Activated B cell treated with CpG ODN at 0.5 μM for 24 hours (primary cell): ENCODE measurements around the gene DEFB131B. TPM values are rescaled to one million over a fixed set of nuclear protein-coding genes. Genes with fewer than 3 reads are reported as not detected.
"Not testable (repeated sequence)": the region's sequence is repeated elsewhere in the genome, so short reads cannot be mapped to it uniquely, and the experiment has no call there.

ENCODE experiments used
- ATAC-seq: fragments of 200-7000 bp; cut with Tn5 transposase; one replicate; pipeline ENCODE4 v1.10.0; 2021; ENCODE audit warnings: low read depth, mild to moderate bottlenecking, moderate library complexity
- CTCF ChIA-PET: fragments of 350-600 bp; sonication (Branson Sonifier 250); formaldehyde crosslinking; loops from one replicate; lab custom pipeline; 2021; ENCODE audit warnings: antibody characterized with exemption; lab: Charles Lee
- POLR2A ChIA-PET: fragments of 350-600 bp; sonication (Branson Sonifier 250); formaldehyde crosslinking; loops from one replicate; lab custom pipeline; 2021; ENCODE audit warnings: antibody characterized with exemption; lab: Charles Lee
- DNase-seq: peaks from one replicate; pipeline ENCODE4 v3.0.0; 2022
- H3K27ac Mint-ChIP-seq: one replicate; pipeline ENCODE4 v1.8.0; 2020; ENCODE audit warnings: mixed read lengths
- H3K27me3 Mint-ChIP-seq: one replicate; pipeline ENCODE4 v1.8.0; 2021; ENCODE audit warnings: mixed read lengths
- H3K36me3 Mint-ChIP-seq: one replicate; pipeline ENCODE4 v1.8.0; 2021; ENCODE audit warnings: low read depth, mixed read lengths
- H3K4me1 Mint-ChIP-seq: one replicate; pipeline ENCODE4 v1.8.0; 2021; ENCODE audit warnings: mixed read lengths
- H3K4me3 Mint-ChIP-seq: one replicate; pipeline ENCODE4 v1.8.0; 2020; ENCODE audit warnings: mild to moderate bottlenecking, mixed read lengths
- H3K9me3 Mint-ChIP-seq: one replicate; pipeline ENCODE4 v1.8.0; 2020; ENCODE audit warnings: mixed read lengths
- CTCF ChIP-seq: fragments of 200-600 bp; IDR thresholded peaks from one replicate; pipeline ENCODE4 v1.8.0; 2022; ENCODE audit warnings: antibody characterized with exemption, mild to moderate bottlenecking
- intact Hi-C: fragments of 100-400 bp; cut with micrococcal nuclease; formaldehyde crosslinking; loops from one replicate; pipeline ENCODE4 v1.15.1; 2024
- total RNA-seq: library from RNA; stranded (reverse); gene quantifications from 2 replicates; pipeline ENCODE4 v1.2.3, GENCODE V29; 2022

DEFB131B gene
- total RNA-seq = not detected in 2 replicates

DNA sequence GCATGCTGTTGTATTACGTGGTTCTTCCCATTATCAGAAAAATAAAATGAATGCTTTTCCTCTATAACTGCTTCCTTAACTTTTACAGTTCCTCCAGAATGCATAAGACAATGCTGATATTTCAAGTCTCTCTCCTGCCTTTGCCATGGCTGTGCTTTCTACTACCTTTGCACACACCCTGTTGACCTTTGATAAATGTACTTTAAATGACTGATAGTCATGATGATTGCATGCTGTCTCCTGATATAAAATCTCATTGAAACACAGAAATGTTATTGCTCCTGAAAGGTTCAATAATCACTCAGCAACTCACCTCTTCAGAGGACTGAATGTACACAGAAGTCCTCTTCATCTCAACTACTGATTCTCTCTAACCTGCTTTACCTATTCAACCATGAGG lies at the start of gene DEFB131B:
TSS of gene DEFB131B (plus strand) at position 395 of the 400 bp plus-strand sequence. CDS start at position 395, 0 bp downstream.
- H3K9me3 Mint-ChIP-seq, ATAC-seq, POLR2A ChIA-PET, H3K4me1 Mint-ChIP-seq, DNase-seq, H3K4me3 Mint-ChIP-seq, CTCF ChIA-PET, intact Hi-C loops, H3K27ac Mint-ChIP-seq, H3K27me3 Mint-ChIP-seq: not testable (repeated sequence)
- H3K36me3 Mint-ChIP-seq = peaks cover 21% of the 10 kb centered on the region

DNA sequence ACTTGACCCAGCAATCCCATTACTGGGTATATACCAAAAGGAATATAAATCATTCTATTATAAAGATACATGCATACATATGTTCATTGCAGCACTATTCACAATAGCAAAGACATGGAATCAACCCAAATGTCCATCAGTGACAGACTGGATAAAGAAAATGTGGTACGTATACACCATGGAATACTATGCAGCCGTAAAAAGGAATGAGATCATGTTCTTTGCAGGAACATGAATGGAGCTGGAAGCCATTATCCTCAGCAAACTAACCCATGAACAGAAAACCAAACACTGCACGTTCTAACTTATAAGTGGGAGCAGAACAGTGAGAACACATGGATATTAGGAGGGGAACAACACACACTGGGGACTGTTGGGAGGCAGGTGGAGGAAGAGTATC lies 49.0 kb upstream of the DEFB131B start:
- DNase-seq, H3K4me3 Mint-ChIP-seq, H3K27me3 Mint-ChIP-seq, H3K9me3 Mint-ChIP-seq, H3K4me1 Mint-ChIP-seq, ATAC-seq, CTCF ChIA-PET, intact Hi-C loops, H3K27ac Mint-ChIP-seq, POLR2A ChIA-PET, H3K36me3 Mint-ChIP-seq: not testable (repeated sequence)

DNA sequence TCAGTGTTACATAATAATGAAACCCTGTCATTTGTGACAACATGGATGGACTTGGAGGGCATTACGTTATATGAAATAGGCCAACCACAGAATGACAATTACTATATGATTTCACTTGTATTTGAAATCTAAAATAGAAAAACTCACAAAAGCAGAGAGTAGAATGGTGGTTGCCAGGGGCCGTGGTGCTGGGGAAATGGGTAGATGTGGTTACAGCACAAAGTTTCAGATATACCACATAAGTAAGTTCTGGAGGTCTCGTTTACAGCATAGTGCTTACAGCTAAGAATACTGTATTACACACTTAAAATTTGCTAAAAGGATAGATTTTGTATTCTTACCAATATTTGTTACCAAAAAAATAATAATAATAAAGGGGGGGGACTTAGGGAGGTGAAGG lies 48.6 kb upstream of the DEFB131B start:
- POLR2A ChIA-PET, H3K36me3 Mint-ChIP-seq, CTCF ChIA-PET, H3K27me3 Mint-ChIP-seq, H3K9me3 Mint-ChIP-seq, H3K4me3 Mint-ChIP-seq, H3K27ac Mint-ChIP-seq, ATAC-seq, intact Hi-C loops, H3K4me1 Mint-ChIP-seq, DNase-seq: not testable (repeated sequence)

DNA sequence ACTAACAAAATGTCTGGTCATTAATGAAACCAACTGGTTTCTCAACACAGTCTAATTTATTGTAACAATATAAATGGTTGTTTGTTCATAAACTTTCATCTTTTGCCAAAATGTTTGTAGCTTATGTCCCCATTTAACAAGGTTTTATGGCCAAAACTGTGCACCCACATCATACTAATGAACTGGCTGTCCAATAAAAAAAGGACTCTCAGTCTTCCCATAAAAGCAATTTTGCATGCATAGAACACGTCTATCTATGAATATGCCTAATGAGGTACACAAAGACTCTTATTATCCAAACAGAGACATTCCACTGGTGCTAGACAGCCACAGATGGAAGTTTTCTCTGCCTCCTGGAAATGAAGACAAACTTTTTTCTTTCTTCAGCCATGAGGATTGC lies 45.4 kb upstream of the DEFB131B start, which contains the start of gene DEFB108B:
TSS of gene DEFB108B (plus strand) at position 390 of the 400 bp plus-strand sequence. CDS start at position 390, 0 bp downstream.
- H3K4me1 Mint-ChIP-seq, DNase-seq, POLR2A ChIA-PET, H3K36me3 Mint-ChIP-seq, H3K9me3 Mint-ChIP-seq, CTCF ChIA-PET, H3K27ac Mint-ChIP-seq, H3K27me3 Mint-ChIP-seq, H3K4me3 Mint-ChIP-seq, ATAC-seq, intact Hi-C loops: not testable (repeated sequence)

DNA sequence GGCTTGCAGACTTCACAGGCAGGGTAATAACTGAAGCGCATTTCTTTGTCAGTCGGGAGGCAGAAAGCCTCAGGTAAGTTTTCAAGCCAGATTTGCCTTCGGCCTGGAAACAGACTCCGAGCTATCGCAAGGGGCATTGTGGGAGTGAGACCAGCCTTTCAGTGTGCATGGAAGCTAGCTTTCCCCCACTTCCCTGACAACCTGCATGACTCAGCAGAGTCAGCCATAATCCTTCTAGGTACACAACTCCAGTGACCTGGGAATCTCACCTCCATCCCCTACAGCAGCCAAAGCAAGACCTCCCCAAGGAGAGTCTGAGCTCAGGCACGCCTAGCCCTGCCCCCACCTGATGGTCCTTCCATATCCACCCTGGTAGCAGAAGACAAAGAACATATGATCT lies 35.5 kb upstream of the DEFB131B start:
- H3K27ac Mint-ChIP-seq, H3K27me3 Mint-ChIP-seq, H3K4me1 Mint-ChIP-seq, POLR2A ChIA-PET, H3K36me3 Mint-ChIP-seq, ATAC-seq, intact Hi-C loops, DNase-seq, CTCF ChIA-PET, H3K9me3 Mint-ChIP-seq, H3K4me3 Mint-ChIP-seq: not testable (repeated sequence)

DNA sequence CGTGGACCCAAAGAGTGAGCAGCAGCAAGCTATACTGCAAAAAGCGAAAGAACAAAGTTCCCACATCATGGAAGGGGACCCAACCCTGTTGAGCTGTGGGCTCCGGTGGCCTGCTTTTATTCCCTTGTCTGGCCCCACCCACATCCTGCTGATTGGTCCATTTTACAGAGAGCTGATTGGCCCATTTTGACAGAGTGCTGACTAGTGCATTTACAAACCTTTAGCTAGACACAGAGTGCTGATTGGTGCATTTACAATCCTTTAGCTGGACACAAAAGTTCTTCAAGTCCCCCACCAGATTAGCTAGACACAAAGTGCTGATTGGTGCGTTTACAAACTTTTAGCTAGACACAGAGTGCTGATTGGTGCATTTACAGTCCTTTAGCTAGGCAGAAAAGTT lies 34.9 kb upstream of the DEFB131B start:
- H3K27ac Mint-ChIP-seq, ATAC-seq, DNase-seq, POLR2A ChIA-PET, H3K4me1 Mint-ChIP-seq, H3K9me3 Mint-ChIP-seq, CTCF ChIA-PET, H3K27me3 Mint-ChIP-seq, H3K4me3 Mint-ChIP-seq, intact Hi-C loops, H3K36me3 Mint-ChIP-seq: not testable (repeated sequence)

- H3K4me1 Mint-ChIP-seq = no peaks in the 10 kb centered on the region
- intact Hi-C loops = no loop called here
- no peak for TF ChIP-seq CTCF
- POLR2A ChIA-PET = no interaction called here
- no peak overlapping the region for H3K27ac Mint-ChIP-seq
- H3K36me3 Mint-ChIP-seq = no peaks in the 10 kb centered on the region
- H3K9me3 Mint-ChIP-seq = peaks cover 4% of the 10 kb centered on the region
- ATAC-seq = no peak
- CTCF ChIA-PET = no interaction called here
- H3K4me3 Mint-ChIP-seq = no peak overlapping the region
- no peak for DNase-seq
- peaks cover 5% of the 10 kb centered on the region for H3K27me3 Mint-ChIP-seq
Observed at GRCh38 chr11:71843858-71844257, 34.4 kb upstream of the DEFB131B start.

DNA sequence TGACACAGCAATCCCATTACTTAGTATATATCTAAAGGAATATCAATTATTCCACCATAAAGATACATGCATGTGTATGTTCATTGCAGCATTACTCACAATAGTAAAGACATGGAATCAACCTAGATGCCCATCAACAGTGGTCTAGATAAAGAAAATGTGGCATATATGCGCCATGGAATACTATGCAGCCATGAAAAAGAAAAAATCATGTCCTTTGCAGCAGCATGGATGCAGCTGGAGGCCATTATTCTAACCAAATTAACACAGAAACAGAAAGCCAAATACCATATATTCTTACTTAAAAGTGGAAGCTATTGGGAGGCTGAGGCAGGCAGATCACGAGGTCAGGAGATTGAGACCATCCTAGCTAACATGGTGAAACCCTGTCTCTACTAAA lies 24.4 kb upstream of the DEFB131B start:
- CTCF ChIA-PET, intact Hi-C loops, DNase-seq, H3K4me3 Mint-ChIP-seq, ATAC-seq, H3K36me3 Mint-ChIP-seq, POLR2A ChIA-PET, H3K4me1 Mint-ChIP-seq, H3K27ac Mint-ChIP-seq, H3K27me3 Mint-ChIP-seq, H3K9me3 Mint-ChIP-seq: not testable (repeated sequence)

DNA sequence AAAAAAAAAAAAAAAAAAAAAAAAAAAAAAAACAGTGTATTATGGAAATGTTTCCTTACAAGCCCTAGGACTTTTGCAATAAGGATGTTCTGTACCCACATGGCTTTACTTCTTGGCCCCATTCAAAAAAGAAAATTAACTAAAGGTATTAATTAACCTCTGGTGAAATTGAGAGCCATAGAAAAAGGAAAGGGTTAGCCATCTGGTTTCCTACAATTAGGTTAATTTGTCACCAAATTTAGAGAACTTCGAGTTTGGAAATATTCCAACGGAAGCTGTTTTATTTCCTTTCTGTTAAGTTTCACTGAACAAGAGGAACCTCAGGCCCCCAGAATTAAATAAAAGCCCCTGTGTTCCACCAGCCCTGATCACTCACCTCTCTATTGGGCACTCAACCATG lies 22.4 kb upstream of the DEFB131B start:
- CTCF ChIA-PET, H3K4me1 Mint-ChIP-seq, ATAC-seq, DNase-seq, H3K36me3 Mint-ChIP-seq, H3K9me3 Mint-ChIP-seq, POLR2A ChIA-PET, intact Hi-C loops, H3K27me3 Mint-ChIP-seq, H3K4me3 Mint-ChIP-seq, H3K27ac Mint-ChIP-seq: not testable (repeated sequence)

DNA sequence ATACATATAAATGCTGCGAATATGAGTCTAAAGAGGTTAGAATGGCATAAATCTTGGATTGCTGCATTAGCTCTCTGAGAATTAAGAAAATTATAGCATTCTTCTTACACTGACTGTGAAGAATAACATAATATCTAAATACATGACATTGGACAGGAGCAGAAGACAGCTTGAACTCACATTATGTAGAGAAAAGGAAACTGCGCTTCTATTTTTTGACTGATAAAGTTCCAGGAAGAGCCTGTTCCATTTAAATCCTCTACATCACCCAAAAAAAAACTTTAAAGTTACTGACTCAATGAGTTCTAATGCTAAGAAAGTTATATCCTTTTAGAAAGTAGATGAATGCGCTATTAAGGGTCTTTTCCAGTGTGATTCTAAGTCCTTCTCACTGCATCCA lies 17.4 kb upstream of the DEFB131B start:
- H3K36me3 Mint-ChIP-seq, H3K4me3 Mint-ChIP-seq, ATAC-seq, DNase-seq, POLR2A ChIA-PET, CTCF ChIA-PET, H3K9me3 Mint-ChIP-seq, H3K27me3 Mint-ChIP-seq, H3K27ac Mint-ChIP-seq, H3K4me1 Mint-ChIP-seq: not testable (repeated sequence)
- intact Hi-C loops = loop anchor here (5.0 kb wide), 1 partner anchor 281 kb away; no protein-coding TSS in a partner anchor

GRCh38 chr11:71863978-71864627 lies 14.2 kb upstream of the DEFB131B start:
- ATAC-seq = peak; percentile 69
- H3K9me3 Mint-ChIP-seq, H3K27me3 Mint-ChIP-seq, H3K4me3 Mint-ChIP-seq, H3K27ac Mint-ChIP-seq, DNase-seq, POLR2A ChIA-PET, H3K4me1 Mint-ChIP-seq, H3K36me3 Mint-ChIP-seq: not testable (repeated sequence)
- intact Hi-C loops = loop anchor here (5.0 kb wide), 1 partner anchor 278 kb away; no protein-coding TSS in a partner anchor
- CTCF ChIA-PET = interaction anchor here (0.6 kb wide), 1 partner anchor 175 kb away, joined by 3 read pairs; no protein-coding TSS in a partner anchor
